DMS79 treated with DMSO at 0.1 percent for 48 hours (cell line): Measurements from ENCODE around the gene RASAL1.
"Not testable (repeated sequence)": the region's sequence is repeated elsewhere in the genome, so short reads cannot be mapped to it uniquely, and the experiment has no call there.

Experiments
- DNase-seq: peaks from one replicate; lab custom pipeline; 2025; lab: John Stamatoyannopoulos, UW

Gene RASAL1

DNA sequence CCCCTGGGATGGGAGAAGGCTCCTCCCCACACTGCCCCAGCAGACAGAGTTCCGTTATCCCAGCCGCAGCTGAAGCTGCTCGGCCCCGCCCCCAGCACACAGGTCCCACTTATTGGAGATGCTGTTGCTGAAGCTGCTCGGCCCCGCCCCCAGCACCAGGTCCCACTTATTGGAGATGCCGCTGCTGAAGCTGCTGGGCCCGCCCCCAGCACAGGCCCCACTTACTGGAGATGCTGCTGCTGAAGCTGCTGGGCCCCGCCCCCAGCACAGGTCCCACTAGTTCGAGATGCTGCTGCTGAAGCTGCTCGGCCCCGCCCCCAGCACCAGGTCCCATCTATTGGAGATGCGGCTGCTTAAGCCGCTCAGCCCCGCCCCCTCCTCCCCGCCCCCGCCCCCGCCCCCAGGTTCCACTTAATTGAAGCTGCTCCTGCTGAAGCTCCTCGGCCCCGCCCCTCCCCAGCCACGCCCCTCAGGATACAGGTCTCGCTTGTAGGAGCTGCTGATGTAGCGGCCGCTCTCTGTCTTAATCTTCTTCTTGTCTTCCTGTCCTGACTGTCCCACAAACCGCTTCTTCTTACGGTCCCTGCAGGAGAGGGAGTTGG, 26.0 kb upstream of the RASAL1 start:
- DNase-seq = no peak

DNA sequence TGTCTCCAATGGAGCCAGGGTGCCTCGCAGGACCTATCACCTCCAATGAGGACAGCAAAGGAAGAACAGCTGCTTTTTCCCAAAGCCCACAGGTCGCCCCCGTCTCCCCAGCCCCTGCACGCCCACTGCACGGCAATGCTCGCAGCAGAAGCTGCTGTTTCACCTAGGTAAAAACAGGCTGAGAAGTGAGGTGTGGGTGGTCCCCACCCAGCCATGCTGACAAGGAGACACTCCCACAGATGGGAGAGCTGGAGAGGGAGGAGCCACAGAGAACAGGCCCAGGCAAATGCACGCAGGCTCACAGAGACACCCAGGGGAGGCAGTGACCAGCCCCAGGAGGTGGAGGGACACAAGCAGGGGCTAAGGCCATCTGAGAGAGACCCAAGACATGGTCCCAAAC, 24.4 kb upstream of the RASAL1 start:
- DNase-seq = no peak

GRCh38 chr12:113158439-113159203, 23.1 kb upstream of the RASAL1 start:
- no peak for DNase-seq

DNA sequence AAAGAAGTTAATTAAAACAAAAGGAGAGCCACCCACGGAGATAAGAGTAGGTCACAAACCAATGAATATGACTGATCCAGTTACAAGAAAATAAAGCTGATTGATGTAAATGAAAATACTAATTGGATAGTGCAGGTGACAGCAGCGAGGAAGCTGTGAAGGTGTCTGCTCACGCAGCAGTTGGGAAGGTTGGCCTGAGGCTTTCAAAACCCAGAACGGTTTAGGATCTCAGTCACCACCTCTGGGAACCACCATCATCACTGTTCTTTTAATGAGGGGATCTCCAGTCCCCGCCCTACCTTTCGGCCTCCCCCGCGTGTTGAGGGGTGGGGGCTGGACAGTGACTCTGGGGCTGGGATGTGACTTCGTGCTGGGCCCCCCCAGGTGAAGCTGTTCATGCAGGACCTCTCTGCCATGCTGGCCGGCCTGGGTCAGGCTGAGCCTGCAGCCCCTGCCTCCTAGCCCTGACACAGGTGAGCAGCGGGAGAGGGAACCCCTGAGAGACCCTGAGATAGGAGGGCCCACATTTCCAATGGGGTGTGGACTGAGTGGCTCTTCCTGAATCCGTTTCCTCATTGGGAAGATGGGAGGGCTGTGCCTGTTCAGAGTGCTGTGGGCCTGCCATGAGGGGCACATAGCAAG, 21.8 kb upstream of the RASAL1 start:
- DNase-seq = no peak

DNA sequence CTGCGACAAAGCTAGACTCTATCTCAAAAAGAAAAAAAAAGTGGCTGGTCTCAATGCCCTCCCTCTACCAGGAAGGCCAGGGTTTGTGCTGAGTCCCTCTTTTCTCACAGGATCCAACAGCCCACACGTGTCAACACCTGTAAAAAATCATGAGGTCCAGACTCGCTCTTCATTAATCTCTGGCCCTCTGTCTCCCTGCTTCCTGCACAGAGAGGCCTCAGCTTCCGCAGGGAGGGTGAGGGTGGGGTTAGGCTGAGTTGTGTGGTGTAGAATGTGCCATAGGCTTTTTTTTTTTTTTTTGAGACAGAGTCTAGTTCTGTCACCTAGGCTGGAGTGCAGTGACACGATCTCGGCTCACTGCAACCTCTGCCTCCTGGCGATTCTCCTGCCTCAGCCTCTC, 20.1 kb upstream of the RASAL1 start:
- DNase-seq = no peak

DNA sequence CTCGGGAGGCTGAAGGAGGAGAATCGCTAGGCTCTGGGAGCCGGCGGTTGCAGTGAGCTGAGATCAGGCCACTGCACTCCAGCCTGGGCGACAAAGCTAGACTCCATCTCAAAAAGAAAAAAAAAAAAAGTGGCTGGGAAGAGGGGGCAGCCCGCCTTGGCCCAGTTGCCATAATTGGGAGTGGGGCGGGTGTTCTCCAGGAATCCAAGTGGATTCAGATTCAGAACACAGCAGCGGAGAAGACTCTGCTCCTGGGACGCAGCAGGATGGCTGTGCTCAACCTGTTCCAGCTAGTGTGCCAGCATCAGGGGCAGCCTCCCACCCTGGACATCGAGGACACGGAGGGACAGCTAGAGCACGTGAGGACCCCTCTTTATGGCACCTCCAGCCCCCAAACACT, 19.5 kb upstream of the RASAL1 start:
- no peak for DNase-seq

DNA sequence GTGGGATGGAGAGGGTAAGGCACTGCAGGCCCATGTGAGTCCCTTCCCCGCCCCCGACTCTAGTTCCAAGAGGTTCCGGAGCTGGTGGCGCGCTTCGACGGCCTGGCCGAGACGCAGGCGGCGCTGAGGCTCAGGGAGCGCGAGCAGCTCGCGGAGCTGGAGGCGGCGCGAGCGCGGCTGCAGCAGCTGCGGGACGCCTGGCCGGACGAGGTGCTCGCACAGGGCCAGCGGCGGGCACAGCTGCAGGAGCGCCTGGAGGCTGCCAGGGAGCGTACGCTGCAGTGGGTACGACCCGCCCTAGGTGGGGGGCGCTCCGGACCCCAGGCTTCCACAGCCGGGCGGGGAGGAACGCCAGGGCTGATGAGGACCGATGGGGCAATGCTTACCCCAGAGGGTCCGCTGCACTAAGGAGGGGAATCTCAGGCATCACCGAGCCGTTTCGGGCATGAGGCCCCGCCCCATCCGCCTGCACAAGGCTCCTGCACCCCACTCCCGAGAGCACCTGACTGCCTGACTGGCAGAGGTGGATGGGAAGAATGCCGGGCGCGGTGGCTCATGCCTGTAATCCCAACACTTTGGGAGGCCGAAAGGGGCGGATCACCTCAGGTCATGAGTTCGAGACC, 18.9 kb upstream of the RASAL1 start:
- DNase-seq = peak; percentile 21

DNA sequence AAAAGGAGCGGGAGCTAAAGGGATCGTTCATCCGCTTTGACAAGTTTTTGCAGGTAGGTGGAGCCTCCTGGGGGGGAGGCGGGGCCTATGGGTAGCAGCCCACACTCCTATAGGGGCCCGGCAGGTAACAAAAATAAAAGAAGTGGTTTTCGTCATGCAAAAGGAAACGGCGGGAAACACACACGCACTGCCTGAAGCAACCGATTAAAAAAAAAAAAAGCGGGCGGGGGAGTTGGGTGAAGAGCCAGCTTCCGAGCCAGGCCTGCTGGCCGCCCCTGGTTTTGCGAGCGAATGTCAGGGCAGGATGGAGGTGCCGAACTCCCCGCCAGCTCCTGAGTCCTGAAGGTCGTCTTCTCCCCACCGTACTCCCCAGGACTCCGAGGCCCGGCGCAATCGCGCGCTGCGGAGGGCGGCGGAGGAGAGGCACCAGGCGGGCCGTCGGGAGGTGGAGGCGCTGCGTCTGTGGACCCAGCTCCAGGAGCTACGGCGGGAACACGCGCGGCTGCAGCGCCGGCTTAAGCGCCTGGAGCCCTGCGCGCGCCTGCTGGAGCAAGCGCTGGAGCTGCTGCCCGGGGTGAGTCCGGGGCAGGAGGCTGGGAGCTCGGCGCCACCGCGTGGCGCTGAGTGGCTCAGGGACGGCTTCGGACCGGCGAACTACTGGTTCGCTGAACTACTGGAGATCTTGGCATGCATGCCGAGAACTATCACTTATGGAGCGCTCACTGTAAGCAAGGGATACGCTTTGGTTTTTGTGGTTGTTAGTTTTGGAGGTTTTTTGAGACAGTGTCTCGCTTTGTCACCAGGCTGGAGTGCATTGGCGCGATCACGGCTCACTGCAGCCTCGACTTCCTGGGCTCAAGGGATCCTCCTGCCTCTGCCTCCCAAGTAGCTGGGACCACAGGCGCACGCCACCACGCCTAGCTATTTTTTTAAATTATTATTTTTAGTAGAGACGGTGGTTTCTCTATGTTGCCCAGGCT, 17.6 kb upstream of the RASAL1 start:
- DNase-seq = peak; percentile 75

GRCh38 chr12:113152196-113152834, 16.8 kb upstream of the RASAL1 start:
- DNase-seq = no peak

- DNase-seq = no peak
Observed at GRCh38 chr12:113151655-113152054, 16.1 kb upstream of the RASAL1 start.

DNA sequence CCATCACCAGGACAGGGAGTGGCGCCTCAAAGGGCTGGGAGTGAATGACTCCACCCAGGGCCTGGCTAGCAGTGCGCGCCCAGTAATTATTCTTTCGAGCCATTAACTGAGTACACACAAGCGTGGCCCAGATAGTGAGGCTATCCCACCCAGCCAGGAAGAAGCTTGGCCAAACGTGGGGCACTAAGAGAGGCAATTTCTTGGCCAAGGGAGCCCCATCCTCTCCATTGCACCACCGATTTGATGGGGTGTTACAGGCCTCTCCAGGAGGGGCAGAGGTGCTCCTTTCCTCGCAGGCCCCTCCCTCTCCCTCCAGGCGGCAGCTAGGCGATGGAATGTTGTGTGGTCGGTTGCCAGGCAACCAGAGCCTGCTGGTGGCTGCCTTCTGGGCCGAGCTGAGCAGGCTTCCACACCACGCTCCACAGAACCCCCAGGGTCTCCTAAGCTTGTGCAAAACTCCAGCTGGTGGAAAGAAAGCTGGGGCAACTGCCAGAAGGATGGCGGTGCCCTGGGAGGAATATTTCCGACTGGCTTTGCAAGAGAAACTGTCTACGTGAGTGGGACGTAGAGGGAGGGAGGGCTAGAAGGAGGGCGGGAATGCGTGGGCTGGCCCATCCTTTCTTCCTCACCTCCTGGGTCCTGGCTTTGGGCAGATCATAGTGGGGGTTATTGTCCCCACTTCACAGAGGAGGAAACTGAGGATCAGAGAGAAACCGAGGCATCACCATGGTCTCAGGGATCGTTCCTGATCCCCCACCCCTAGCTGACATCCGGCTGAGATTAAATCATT, 14.0 kb upstream of the RASAL1 start, which contains the start of gene CFAP73:
CFAP73 (plus strand) TSS at position 364 of the 790 bp plus-strand sequence; CDS start at position 498, 134 bp downstream.
- DNase-seq = peak; percentile 62

GRCh38 chr12:113146999-113147398, 11.4 kb upstream of the RASAL1 start:
- no peak for DNase-seq

- DNase-seq = no peak
Observed at GRCh38 chr12:113145720-113146551, 10.4 kb upstream of the RASAL1 start.

DNA sequence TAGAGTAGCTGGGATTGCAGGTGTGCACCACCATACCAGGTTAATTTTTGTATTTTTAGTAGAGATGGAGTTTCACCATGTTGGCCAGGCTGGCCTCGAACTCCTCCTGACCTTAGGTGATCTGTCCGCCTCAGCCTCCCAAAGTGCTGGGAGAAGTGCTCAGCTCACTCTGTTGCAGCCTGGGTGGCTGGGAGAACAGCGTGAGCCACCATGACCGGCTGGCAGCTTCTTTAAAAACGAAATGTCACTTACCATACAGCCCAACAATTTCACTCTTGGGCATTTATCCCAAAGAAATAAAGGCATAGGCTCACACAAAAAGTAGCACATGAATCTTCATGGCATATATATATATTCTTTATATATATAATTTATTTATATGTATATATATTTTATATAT, 9.2 kb upstream of the RASAL1 start:
- DNase-seq = no peak

GRCh38 chr12:113143959-113144358, 8.4 kb upstream of the RASAL1 start:
- no peak for DNase-seq

- no peak for DNase-seq
Observed at GRCh38 chr12:113142886-113143332, 7.3 kb upstream of the RASAL1 start.

DNA sequence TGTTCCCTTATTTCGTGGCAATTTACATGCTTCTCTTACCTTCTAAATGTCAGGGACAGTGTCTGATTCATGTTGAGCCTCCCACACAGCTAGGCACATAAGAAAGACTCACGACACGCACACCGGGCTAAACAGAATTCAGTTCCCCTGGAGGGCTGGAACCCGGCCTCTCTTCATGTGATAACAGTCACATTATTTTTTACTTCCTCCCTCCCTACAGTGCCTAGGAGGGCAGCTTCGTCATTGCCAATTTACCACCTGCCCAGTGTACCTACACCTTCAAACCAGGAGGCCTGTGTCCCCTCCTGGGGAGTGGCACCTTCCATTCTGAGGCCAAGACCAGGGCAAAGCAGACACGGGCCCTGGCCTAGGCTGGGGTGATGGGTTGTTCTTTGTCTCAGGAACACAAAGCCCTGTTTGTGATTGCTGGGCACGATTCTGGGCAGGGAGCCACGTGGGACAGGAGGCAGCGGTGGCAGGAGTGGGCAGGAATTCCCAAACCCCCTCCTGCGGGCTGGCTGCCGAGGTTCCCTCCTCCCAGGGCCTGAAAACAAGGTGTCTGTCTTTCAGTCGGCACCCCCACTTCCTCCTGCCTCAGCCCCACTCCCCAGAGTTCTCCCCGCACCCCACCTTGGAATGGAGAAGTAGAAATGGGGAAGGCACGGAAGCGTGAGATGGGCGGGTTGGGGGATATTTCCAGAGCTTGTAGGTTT, 6.8 kb upstream of the RASAL1 start:
- no peak for DNase-seq

DNA sequence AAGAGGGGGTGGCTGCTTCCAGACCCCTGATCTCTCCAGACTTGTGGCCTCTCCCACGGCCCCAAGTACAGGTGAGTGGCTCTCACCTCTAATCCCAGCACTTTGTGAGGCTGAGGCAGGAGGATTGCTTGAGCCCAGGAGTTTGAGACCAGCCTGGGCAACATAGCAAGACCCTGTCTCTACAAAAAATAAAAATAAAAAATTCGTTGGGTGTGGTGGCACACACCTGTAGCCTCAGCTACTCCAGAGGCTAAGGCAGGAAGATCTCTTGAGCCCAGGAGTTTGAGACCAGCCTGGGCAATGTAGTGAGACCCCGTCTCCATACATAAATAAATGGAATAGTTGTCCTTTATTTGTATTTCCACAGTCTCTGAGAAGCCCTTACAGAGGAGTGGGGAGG, 6.2 kb upstream of the RASAL1 start:
- not testable (repeated sequence) for DNase-seq

DNA sequence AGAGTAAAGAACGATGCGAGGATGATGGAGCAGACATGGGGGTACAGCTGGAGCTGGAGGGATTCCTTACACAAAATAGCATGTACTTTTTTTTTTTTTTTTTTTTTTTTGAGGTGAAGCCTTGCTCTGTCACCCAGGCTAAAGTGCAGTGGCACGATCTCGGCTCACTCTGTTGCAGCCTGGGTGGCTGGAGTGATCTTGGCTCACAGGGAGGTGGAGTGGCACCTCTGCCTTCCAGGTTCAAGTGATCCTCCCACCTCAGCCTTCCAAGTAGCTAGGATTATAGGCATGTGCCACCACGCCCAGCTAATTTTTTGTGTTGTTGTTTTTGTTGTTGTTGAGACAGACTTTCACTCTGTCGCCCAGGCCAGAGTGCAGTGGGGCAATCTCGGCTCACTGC, 5.1 kb upstream of the RASAL1 start:
- DNase-seq = no peak
